Keratinocyte (primary cell): ENCODE measurements around the gene LRATD1. TPM values are rescaled to one million over a fixed set of nuclear protein-coding genes. Genes with fewer than 3 reads are reported as not detected.

Source experiments
- DNase-seq: peaks from one replicate; pipeline ENCODE4 v3.0.0-alpha.2; 2011; ENCODE audit warnings: low read depth, missing footprints, low spot score
- FAIRE-seq: peaks from 2 replicates; lab custom pipeline; 2011; peaks lifted over from hg19 to GRCh38; lab: Jason Lieb, UNC
- H2AFZ ChIP-seq: 2 replicates; pipeline ENCODE4 v1.6.0; 2012; ENCODE audit warnings: low read length, control low read depth, inconsistent platforms; ENCODE audit not compliant: control insufficient read depth
- H3K27ac ChIP-seq: 2 replicates; pipeline ENCODE4 v1.5.1; 2011; ENCODE audit warnings: low read length; ENCODE audit not compliant: control insufficient read depth, insufficient read depth
- H3K27me3 ChIP-seq: 3 replicates; pipeline ENCODE4 v1.6.0; 2011; ENCODE audit warnings: low read length; ENCODE audit not compliant: control insufficient read depth, insufficient read depth; ENCODE audit errors: extremely low read depth
- H3K36me3 ChIP-seq, 2 experiments: 2 replicates in 1 of 2; 3 replicates in 1 of 2; pipeline ENCODE4 v1.5.1; 2011; ENCODE audit warnings: low read length in 2 of 2, mild to moderate bottlenecking in 1 of 2; ENCODE audit not compliant: control insufficient read depth in 2 of 2, insufficient read depth in 2 of 2; ENCODE audit errors: extremely low read depth in 1 of 2
- H3K4me1 ChIP-seq: 3 replicates; pipeline ENCODE4 v1.5.1; 2011; ENCODE audit warnings: low read length; ENCODE audit not compliant: control insufficient read depth, insufficient read depth; ENCODE audit errors: extremely low read depth
- H3K4me2 ChIP-seq: 3 replicates; pipeline ENCODE4 v1.6.0; 2011; ENCODE audit warnings: low read depth, low read length; ENCODE audit not compliant: control insufficient read depth, insufficient read depth; ENCODE audit errors: extremely low read depth
- H3K4me3 ChIP-seq, 3 experiments: fragments of 200-600 bp in 1 of 3; sonication (generic) in 1 of 3; 2 replicates in 2 of 3; 3 replicates in 1 of 3; pipeline ENCODE4 v1.5.1; 2011 to 2016; ENCODE audit warnings: low read length in 3 of 3, mild to moderate bottlenecking in 3 of 3, control low read depth in 2 of 3, inconsistent platforms in 1 of 3, low read depth in 1 of 3, mixed read lengths in 1 of 3, mixed run types in 1 of 3, moderate library complexity in 1 of 3; ENCODE audit not compliant: control insufficient read depth in 2 of 3, insufficient read depth in 2 of 3; ENCODE audit errors: extremely low read depth in 1 of 3
- H3K79me2 ChIP-seq: 2 replicates; pipeline ENCODE4 v1.6.0; 2012; ENCODE audit warnings: low read length; ENCODE audit not compliant: control insufficient read depth, insufficient read depth
- H3K9ac ChIP-seq: 3 replicates; pipeline ENCODE4 v1.6.0; 2011; ENCODE audit warnings: low read length; ENCODE audit not compliant: control insufficient read depth, insufficient read depth; ENCODE audit errors: extremely low read depth
- H3K9me1 ChIP-seq: 3 replicates; pipeline ENCODE4 v1.6.0; 2011; ENCODE audit warnings: low read length; ENCODE audit not compliant: control insufficient read depth, insufficient read depth; ENCODE audit errors: extremely low read depth
- H3K9me3 ChIP-seq: 2 replicates; pipeline ENCODE4 v1.5.1; 2012; ENCODE audit warnings: low read depth, low read length; ENCODE audit not compliant: control insufficient read depth
- H4K20me1 ChIP-seq: 3 replicates; pipeline ENCODE4 v1.6.0; 2011; ENCODE audit warnings: low read length; ENCODE audit not compliant: control insufficient read depth, insufficient read depth; ENCODE audit errors: extremely low read depth
- CTCF ChIP-seq, 3 experiments: IDR thresholded peaks in 1 of 3; conservative IDR thresholded peaks in 1 of 3; optimal IDR thresholded peaks in 1 of 3; 2 replicates in 2 of 3; 3 replicates in 1 of 3; pipeline versions ENCODE3 to v1.5.1; 2011; ENCODE audit warnings: low read length in 3 of 3, mild to moderate bottlenecking in 3 of 3, moderate library complexity in 2 of 3, control low read depth in 1 of 3, inconsistent platforms in 1 of 3; ENCODE audit not compliant: insufficient read depth in 2 of 3; ENCODE audit errors: extremely low read depth in 1 of 3
- EZH2 ChIP-seq: IDR thresholded peaks from one replicate; pipeline ENCODE4 v1.6.1; 2012; ENCODE audit warnings: inconsistent platforms, mild to moderate bottlenecking, low read length, moderate library complexity
- dilution Hi-C: fragments of 300-500 bp; cut with MboI; formaldehyde crosslinking; loops from one replicate; pipeline ENCODE4 v1.7.0; 2020; ENCODE audit warnings: low sequenced_read_pairs; ENCODE audit not compliant: extremely low pct_ligation_motif_present
- polyA plus RNA-seq, 5 experiments: library from polyadenylated mRNA; depleted of rRNA in 3 of 5; stranded (reverse) in 3 of 5; stranded (forward) in 1 of 5; unstranded in 1 of 5; fragments of >200 nt; gene quantifications; 1 replicate in 1 of 5; 2 replicates in 3 of 5; 3 replicates in 1 of 5; pipeline versions ENCODE4 v1.2.1 to v1.2.3, GENCODE V29; 2011 to 2012; ENCODE audit warnings: missing spikeins in 2 of 5, low read depth in 1 of 5, low replicate concordance in 1 of 5

Gene LRATD1
- polyA plus RNA-seq, 1 donor (not counting 4 experiments of a cell fraction or from before 2014, with no cell fraction given), result 4.3 TPM

- no peaks in the 10 kb centered on the region for H3K79me2 ChIP-seq
- no peak for DNase-seq
- H4K20me1 ChIP-seq, result no peaks in the 10 kb centered on the region
- H3K36me3 ChIP-seq, result no peaks in the 10 kb centered on the region
- no peaks in the 10 kb centered on the region for H3K27me3 ChIP-seq
- H3K4me2 ChIP-seq, result no peak overlapping the region
- H3K4me1 ChIP-seq, result no peaks in the 10 kb centered on the region
- TF ChIP-seq EZH2, result no peak
- no peak for TF ChIP-seq CTCF (optimal IDR thresholded peaks at IDR 0.05 in 1 of 3, IDR thresholded peaks at IDR 0.05 in 1 of 3, conservative IDR thresholded peaks at IDR 0.05 in 1 of 3; ENCODE audit: extremely low read depth in 1 of 3, insufficient read depth in 2 of 3, low read length in 3 of 3)
- no peak overlapping the region for H3K27ac ChIP-seq
- no peaks in the 10 kb centered on the region for H3K9me1 ChIP-seq
- no peak overlapping the region for H2AFZ ChIP-seq
- dilution Hi-C loops, result no loop called here
- H3K9me3 ChIP-seq, result no peaks in the 10 kb centered on the region
- H3K9ac ChIP-seq, result no peak overlapping the region
- no peak overlapping the region for H3K4me3 ChIP-seq
- FAIRE-seq, result no peak
These were observed 22.3 kb downstream of the LRATD1 start for GRCh38 chr2:14654835-14655282.

- DNase-seq (no peak), FAIRE-seq (no peak)
- no peaks in the 10 kb centered on the region for H4K20me1 ChIP-seq
- H2AFZ ChIP-seq, result no peak overlapping the region
- no peak for TF ChIP-seq EZH2
- TF ChIP-seq CTCF (optimal IDR thresholded peaks at IDR 0.05 in 1 of 3, IDR thresholded peaks at IDR 0.05 in 1 of 3, conservative IDR thresholded peaks at IDR 0.05 in 1 of 3; ENCODE audit: extremely low read depth in 1 of 3, insufficient read depth in 2 of 3, low read length in 3 of 3), result no peak
- dilution Hi-C loops, result no loop called here
- no peaks in the 10 kb centered on the region for H3K79me2 ChIP-seq
- H3K27me3 ChIP-seq, result no peaks in the 10 kb centered on the region
- no peaks in the 10 kb centered on the region for H3K36me3 ChIP-seq
- no peak overlapping the region for H3K27ac ChIP-seq
- no peaks in the 10 kb centered on the region for H3K4me1 ChIP-seq
- H3K4me2 ChIP-seq, result no peak overlapping the region
- no peaks in the 10 kb centered on the region for H3K9me1 ChIP-seq
- no peaks in the 10 kb centered on the region for H3K9me3 ChIP-seq
- no peak overlapping the region for H3K9ac ChIP-seq
- H3K4me3 ChIP-seq, result no peak overlapping the region
These were observed 23.6 kb downstream of the LRATD1 start for GRCh38 chr2:14656146-14656545.
